GM18520 (cell line): ENCODE data around the gene ARFIP1.
"Not testable (repeated sequence)": the region's sequence is repeated elsewhere in the genome, so short reads cannot be mapped to it uniquely, and the experiment has no call there.

Source experiments
- ATAC-seq: cut with Tn5 transposase; IDR thresholded peaks from one replicate; pipeline ENCODE4 v1.9.1; 2021; ENCODE audit not compliant: unreplicated experiment

ARFIP1 gene

GRCh38 chr4:152785639-152786615 is 6.2 kb downstream of the ARFIP1 start:
- no peak for ATAC-seq

GRCh38 chr4:152786627-152787026 is 6.9 kb downstream of the ARFIP1 start:
- no peak for ATAC-seq

GRCh38 chr4:152795891-152796290 is 16.1 kb downstream of the ARFIP1 start:
- ATAC-seq, result no peak

- no peak for ATAC-seq
Measured at GRCh38 chr4:152803541-152803940, 23.8 kb downstream of the ARFIP1 start.

- no peak for ATAC-seq
Measured at GRCh38 chr4:152805071-152805650, 25.4 kb downstream of the ARFIP1 start.

GRCh38 chr4:152805818-152806217 is 26.1 kb downstream of the ARFIP1 start:
- ATAC-seq, result no peak

GRCh38 chr4:152806501-152807125 is 26.9 kb downstream of the ARFIP1 start:
- ATAC-seq, result no peak

GRCh38 chr4:152807294-152807829 is 27.6 kb downstream of the ARFIP1 start:
- peak; percentile 58 for ATAC-seq

GRCh38 chr4:152808670-152809069 is 28.9 kb downstream of the ARFIP1 start:
- ATAC-seq, result no peak

- no peak for ATAC-seq
Measured at GRCh38 chr4:152810715-152811287, 31.0 kb downstream of the ARFIP1 start.

- no peak for ATAC-seq
Measured at GRCh38 chr4:152815078-152815477, 35.3 kb downstream of the ARFIP1 start.

- no peak for ATAC-seq
Measured at GRCh38 chr4:152817331-152817730, 37.6 kb downstream of the ARFIP1 start.

GRCh38 chr4:152819026-152819645 is 39.4 kb downstream of the ARFIP1 start:
- ATAC-seq, result no peak

GRCh38 chr4:152820073-152820472 is 40.3 kb downstream of the ARFIP1 start:
- no peak for ATAC-seq

- ATAC-seq, result no peak
Measured at GRCh38 chr4:152822323-152822722, 42.6 kb downstream of the ARFIP1 start.

- ATAC-seq, result no peak
Measured at GRCh38 chr4:152824561-152824960, 44.8 kb downstream of the ARFIP1 start.

- ATAC-seq, result no peak
Measured at GRCh38 chr4:152825336-152825735, 45.6 kb downstream of the ARFIP1 start.

- ATAC-seq, result no peak
Measured at GRCh38 chr4:152828122-152828521, 48.4 kb downstream of the ARFIP1 start.

GRCh38 chr4:152831416-152831815 is 51.7 kb downstream of the ARFIP1 start:
- ATAC-seq, result no peak

GRCh38 chr4:152836936-152837335 is 57.2 kb downstream of the ARFIP1 start:
- ATAC-seq, result no peak

- not testable (repeated sequence) for ATAC-seq
Measured at GRCh38 chr4:152839729-152840128, 60.0 kb downstream of the ARFIP1 start.
